BLaER1 treated with 17β-estradiol and CSF1 and Interleukin-3, amounts not matched to agents 10 nM and 100 nM (cell line): Measurements from ENCODE around the gene TCF20.

ENCODE experiments used
- H3K27ac ChIP-seq, 11 experiments: shearing (Covaris generic); formaldehyde crosslinking; 2 replicates each; pipeline ENCODE4 v1.8.1; 2022
- H3K27me3 ChIP-seq, 11 experiments: shearing (Covaris generic); formaldehyde crosslinking; 2 replicates each; pipeline ENCODE4 v1.8.1; 2022
- H3K36me3 ChIP-seq, 11 experiments: shearing (Covaris generic); formaldehyde crosslinking; 2 replicates each; pipeline ENCODE4 v1.8.1; 2022
- H3K4me1 ChIP-seq, 10 experiments: shearing (Covaris generic); formaldehyde crosslinking; 2 replicates each; pipeline ENCODE4 v1.8.1; 2022
- H3K4me2 ChIP-seq, 11 experiments: shearing (Covaris generic); formaldehyde crosslinking; 2 replicates each; pipeline ENCODE4 v1.8.1; 2022
- H3K4me3 ChIP-seq, 10 experiments: shearing (Covaris generic); formaldehyde crosslinking; 2 replicates each; pipeline ENCODE4 v1.8.1; 2022
- H3K9ac ChIP-seq, 11 experiments: shearing (Covaris generic); formaldehyde crosslinking; 2 replicates each; pipeline ENCODE4 v1.8.1; 2022
- H3K9me3 ChIP-seq, 11 experiments: shearing (Covaris generic); formaldehyde crosslinking; replicated peaks in 1 of 11; 2 replicates each; pipeline ENCODE4 v1.8.1; 2022
- H4K20me1 ChIP-seq, 11 experiments: shearing (Covaris generic); formaldehyde crosslinking; 2 replicates each; pipeline ENCODE4 v1.8.1; 2022
- Cebpa-rat ChIP-seq, 11 experiments: shearing (Covaris generic); IDR thresholded peaks; 2 replicates each; pipeline ENCODE4 v1.8.1; 2022

TCF20 gene

DNA sequence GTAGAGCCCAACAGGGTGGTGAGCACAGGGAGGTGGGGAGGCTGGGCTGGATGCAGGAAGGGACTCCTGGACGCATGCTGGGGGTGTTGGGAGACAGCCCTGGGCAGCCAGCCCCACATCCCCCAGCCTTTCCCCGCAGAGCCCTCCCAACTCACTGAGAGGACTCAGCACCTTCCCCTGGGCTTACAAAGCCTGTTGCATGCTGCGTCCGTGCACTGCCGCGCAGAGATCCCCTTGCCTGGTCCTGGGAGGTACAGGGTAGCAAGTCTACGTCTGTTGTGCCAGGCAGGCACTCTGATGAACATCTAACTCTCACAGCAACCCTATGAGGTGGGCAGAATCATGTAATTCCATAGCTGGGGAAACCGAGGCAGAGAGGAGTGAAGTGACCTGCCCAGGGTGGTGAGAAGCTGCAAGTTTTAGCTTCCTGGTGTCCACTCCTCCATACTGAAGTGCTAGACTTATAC, 33.9 kb upstream of the TCF20 start:
- peak overlapping the region; percentile 26 to 100 (median 74); a peak in 21 of 22 replicates for H3K4me2 ChIP-seq
- no peak for TF ChIP-seq Cebpa-rat (IDR thresholded peaks at IDR 0.05)
- no peaks in the 10 kb centered on the region for H3K9me3 ChIP-seq
- H3K4me1 ChIP-seq, result peaks cover 54 to 99% (median 91%) of the 10 kb centered on the region in 10 experiments
- 0 out of 22 replicates have a peak overlapping the region, but pooled peaks of 1 of the 11 experiments have one; percentile 1 for H3K27ac ChIP-seq
- peaks cover 0 to 11% (median 0%) of the 10 kb centered on the region in 11 experiments; a peak in 4 of 22 replicates for H3K27me3 ChIP-seq
- H3K4me3 ChIP-seq, result no peak overlapping the region; a peak in 1 of 20 replicates
- no peaks in the 10 kb centered on the region for H3K36me3 ChIP-seq
- H4K20me1 ChIP-seq, result peaks cover 0 to 13% (median 0%) of the 10 kb centered on the region in 11 experiments; a peak in 5 of 22 replicates
- peak overlapping the region in 1 of 11 experiments; percentile 41; a peak in 1 of 22 replicates for H3K9ac ChIP-seq

- no peaks in the 10 kb centered on the region for H3K9me3 ChIP-seq
- TF ChIP-seq Cebpa-rat (IDR thresholded peaks at IDR 0.05), result no peak
- peaks cover 55 to 99% (median 91%) of the 10 kb centered on the region in 10 experiments for H3K4me1 ChIP-seq
- H3K4me3 ChIP-seq, result no peak overlapping the region; a peak in 1 of 20 replicates
- H4K20me1 ChIP-seq, result peaks cover 0 to 7% (median 0%) of the 10 kb centered on the region in 11 experiments; a peak in 3 of 22 replicates
- H3K9ac ChIP-seq, result peak overlapping the region in 2 of 11 experiments; percentile 23 to 41; a peak in 2 of 22 replicates
- 0 out of 22 replicates have a peak overlapping the region, but pooled peaks of 1 of the 11 experiments have one; percentile 1 for H3K27ac ChIP-seq
- H3K36me3 ChIP-seq, result no peaks in the 10 kb centered on the region
- peak overlapping the region; percentile 26 to 100 (median 74); a peak in 21 of 22 replicates for H3K4me2 ChIP-seq
- H3K27me3 ChIP-seq, result peaks cover 0 to 6% (median 0%) of the 10 kb centered on the region in 11 experiments; a peak in 4 of 22 replicates
Measured at GRCh38 chr22:42303396-42304323, 33.2 kb upstream of the TCF20 start.

DNA sequence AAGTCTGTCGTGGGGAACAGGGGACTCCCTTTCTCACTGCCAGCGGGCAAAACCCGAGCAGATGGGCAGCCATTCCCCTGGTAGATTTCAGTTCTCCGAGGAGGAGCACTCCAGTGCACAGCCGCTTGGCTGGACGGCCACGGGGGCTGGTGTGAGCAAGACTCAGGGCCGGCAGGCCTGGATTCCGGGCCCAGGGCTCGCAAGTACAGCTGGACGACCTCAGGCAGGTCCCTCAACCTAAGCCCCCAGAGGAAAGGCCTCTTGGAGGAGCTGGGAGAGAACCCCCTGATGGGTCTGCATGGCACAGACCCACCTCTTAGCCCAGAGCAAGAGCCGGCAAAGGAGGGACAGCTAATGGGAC, 31.3 kb upstream of the TCF20 start:
- Histone ChIP-seq H4K20me1 (peaks cover 0 to 20% (median 0%) of the 10 kb centered on the region in 11 experiments; a peak in 3 of 22 replicates), H3K27ac (peak overlapping the region in 8 of 11 experiments; percentile 37 to 90 (median 82); a peak in 13 of 22 replicates), H3K4me3 (no peak overlapping the region; a peak in 2 of 20 replicates), H3K4me2 (peak overlapping the region; percentile 84 to 100 (median 96)), H3K36me3 (no peaks in the 10 kb centered on the region), H3K9ac (peak overlapping the region in 8 of 11 experiments; percentile 7 to 84 (median 54); a peak in 11 of 22 replicates), H3K4me1 (peaks cover 64 to 99% (median 95%) of the 10 kb centered on the region in 10 experiments), H3K9me3 (no peaks in the 10 kb centered on the region), H3K27me3 (no peaks in the 10 kb centered on the region)
- TF ChIP-seq Cebpa-rat (IDR thresholded peaks at IDR 0.05), result no peak

DNA sequence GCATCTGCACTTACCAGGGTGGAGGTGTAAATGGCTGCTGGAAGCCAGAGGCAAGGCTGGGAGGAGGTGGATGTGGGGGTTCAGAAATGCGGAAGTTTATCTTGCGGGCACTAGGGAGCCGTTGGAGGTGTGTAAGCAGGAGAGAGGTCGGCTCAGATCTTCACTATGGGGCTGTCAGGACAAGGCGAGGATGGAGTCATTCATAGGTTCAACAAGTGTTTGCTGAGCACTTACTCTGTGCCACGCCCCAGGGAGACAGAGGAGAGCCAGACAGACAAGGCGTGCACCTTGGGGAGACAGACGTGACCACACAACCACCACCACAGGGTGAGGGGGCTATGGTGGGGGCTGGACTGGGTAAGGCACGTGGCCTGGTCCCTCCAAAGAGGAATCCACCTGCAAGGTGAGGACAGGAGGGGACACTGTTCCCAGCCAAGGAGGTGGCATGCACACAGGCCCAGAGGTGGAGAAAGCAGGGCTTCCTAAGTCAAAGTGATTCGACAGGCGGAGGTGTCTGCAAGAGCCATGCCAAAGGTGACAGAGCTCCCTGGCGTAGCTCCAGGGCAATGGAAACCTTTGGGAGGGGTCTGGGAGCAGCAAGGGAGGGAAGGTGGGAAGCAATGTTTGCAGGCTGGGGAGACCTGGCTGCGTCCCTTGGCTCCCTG, 30.8 kb upstream of the TCF20 start:
- peak overlapping the region in 8 of 11 experiments; percentile 37 to 90 (median 86); a peak in 16 of 22 replicates for H3K27ac ChIP-seq

GRCh38 chr22:42300259-42301076, 30.0 kb upstream of the TCF20 start:
- H3K4me3 ChIP-seq, result peak overlapping the region in 9 of 10 experiments; percentile 20 to 59 (median 50); a peak in 17 of 20 replicates
- peak overlapping the region; percentile 31 to 84 (median 72); a peak in 20 of 22 replicates for H3K9ac ChIP-seq
- no peaks in the 10 kb centered on the region for H3K27me3 ChIP-seq
- H3K36me3 ChIP-seq, result no peaks in the 10 kb centered on the region
- peak overlapping the region; percentile 47 to 90 (median 79); a peak in 21 of 22 replicates for H3K27ac ChIP-seq
- H4K20me1 ChIP-seq, result peaks cover 0 to 31% (median 0%) of the 10 kb centered on the region in 11 experiments; a peak in 5 of 22 replicates
- TF ChIP-seq Cebpa-rat (IDR thresholded peaks at IDR 0.05), result no peak
- H3K4me2 ChIP-seq, result peak overlapping the region; percentile 84 to 100 (median 96)
- H3K4me1 ChIP-seq, result peaks cover 69 to 99% (median 99%) of the 10 kb centered on the region in 10 experiments
- H3K9me3 ChIP-seq, result no peaks in the 10 kb centered on the region

More for the DNA sequence above, 30.8 kb upstream of the TCF20 start:
- no peaks in the 10 kb centered on the region for H3K36me3 ChIP-seq
- no peaks in the 10 kb centered on the region for H3K27me3 ChIP-seq
- no peaks in the 10 kb centered on the region for H3K9me3 ChIP-seq
- H4K20me1 ChIP-seq, result peaks cover 0 to 25% (median 0%) of the 10 kb centered on the region in 11 experiments; a peak in 4 of 22 replicates
- peaks cover 69 to 99% (median 97%) of the 10 kb centered on the region in 10 experiments for H3K4me1 ChIP-seq
- TF ChIP-seq Cebpa-rat (IDR thresholded peaks at IDR 0.05), result no peak
- H3K4me3 ChIP-seq, result peak overlapping the region in 7 of 10 experiments; percentile 45 to 59 (median 53); a peak in 5 of 20 replicates
- H3K9ac ChIP-seq, result peak overlapping the region in 8 of 11 experiments; percentile 7 to 84 (median 54); a peak in 12 of 22 replicates
- peak overlapping the region; percentile 84 to 100 (median 96) for H3K4me2 ChIP-seq

DNA sequence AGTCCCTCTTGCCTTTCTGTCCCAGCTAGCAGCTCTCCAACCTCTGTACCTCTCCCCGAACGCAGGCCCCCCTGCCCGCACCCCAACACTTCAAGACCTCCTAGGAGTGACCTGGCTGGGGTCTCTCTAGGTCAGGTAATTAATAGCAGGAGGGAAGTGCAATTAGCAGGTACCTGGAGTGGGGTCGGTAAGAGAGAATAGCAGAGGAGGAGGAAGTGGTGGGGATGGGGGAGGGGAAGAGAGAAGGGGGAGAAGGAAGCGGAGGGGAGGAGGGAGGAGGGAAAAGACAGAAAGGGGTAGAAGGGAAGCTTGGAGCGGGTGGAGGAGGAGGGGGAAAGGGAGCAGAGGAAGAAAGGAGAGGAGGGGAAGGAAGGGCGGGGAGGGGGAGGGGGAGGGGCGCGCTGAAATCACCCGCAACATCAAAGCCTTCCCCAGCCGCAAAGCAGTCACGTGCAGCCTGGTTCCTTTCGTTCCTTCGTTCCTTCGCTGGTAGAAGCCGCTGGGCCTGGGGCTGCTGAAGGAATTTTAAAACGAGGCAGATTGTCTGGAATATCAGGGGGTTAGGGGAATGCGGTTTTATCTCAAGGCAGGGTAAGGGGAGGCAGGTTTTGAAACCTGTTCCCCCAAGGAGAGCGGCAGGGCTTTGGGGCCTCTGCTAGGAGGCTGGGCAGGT, 29.3 kb upstream of the TCF20 start:
- Histone ChIP-seq H3K27ac (peak overlapping the region; percentile 47 to 90 (median 79); a peak in 21 of 22 replicates), H3K9me3 (no peaks in the 10 kb centered on the region), H3K4me1 (peaks cover 71 to 99% (median 99%) of the 10 kb centered on the region in 10 experiments), H3K36me3 (no peaks in the 10 kb centered on the region), H3K9ac (peak overlapping the region; percentile 31 to 84 (median 72); a peak in 20 of 22 replicates), H4K20me1 (peaks cover 0 to 37% (median 6%) of the 10 kb centered on the region in 11 experiments; a peak in 14 of 22 replicates), H3K4me3 (peak overlapping the region in 9 of 10 experiments; percentile 20 to 59 (median 50); a peak in 17 of 20 replicates), H3K27me3 (no peaks in the 10 kb centered on the region), H3K4me2 (peak overlapping the region; percentile 84 to 100 (median 96))
- TF ChIP-seq Cebpa-rat (IDR thresholded peaks at IDR 0.05), result no peak

GRCh38 chr22:42298746-42299145, 28.3 kb upstream of the TCF20 start:
- Histone ChIP-seq H3K36me3 (no peaks in the 10 kb centered on the region), H3K4me1 (peaks cover 65 to 99% (median 99%) of the 10 kb centered on the region in 10 experiments), H3K4me3 (no peak overlapping the region), H3K27me3 (no peaks in the 10 kb centered on the region), H3K4me2 (peak overlapping the region in 10 of 11 experiments; percentile 74 to 100 (median 93); a peak in 20 of 22 replicates), H3K9ac (peak overlapping the region in 4 of 11 experiments; percentile 11 to 53 (median 30); a peak in 7 of 22 replicates), H3K27ac (peak overlapping the region in 8 of 11 experiments; percentile 6 to 73 (median 64); a peak in 13 of 22 replicates), H3K9me3 (no peaks in the 10 kb centered on the region), H4K20me1 (peaks cover 0 to 46% (median 13%) of the 10 kb centered on the region in 11 experiments; a peak in 15 of 22 replicates)
- no peak for TF ChIP-seq Cebpa-rat (IDR thresholded peaks at IDR 0.05)
